ENCODE data around the gene CDK9.

GRCh38 chr9:127812936-127813675 is 27.3 kb downstream of the CDK9 start:
- TF ChIP-seq YY1 (IDR thresholded peaks at IDR 0.05; ENCODE audit: insufficient read depth, insufficient read length) (no peak), ZNF274 (IDR thresholded peaks at IDR 0.05; ENCODE audit: low read depth, low read length) (no peak), SUZ12 (IDR thresholded peaks at IDR 0.05; ENCODE audit: extremely low read depth, insufficient read depth, insufficient read length) (no peak)
